Measurements from ENCODE around the gene SNX19. TPM values are rescaled to one million over a fixed set of nuclear protein-coding genes. Genes with fewer than 3 reads are reported as not detected.

Gene SNX19
- total and polyA plus RNA-seq, 2 of the 4 experiments (the other 2 are of a cell fraction): 35.9 to 113 TPM

GRCh38 chr11:130932086-130932712 is 15.9 kb upstream of the SNX19 start:
- Histone ChIP-seq H2BK5ac (ENCODE audit: low read depth, low read length, poor library complexity, severe bottlenecking) (no peak overlapping the region), H3K27ac (ENCODE audit: insufficient read depth, low read length) (no peak overlapping the region), H3K4me2 (ENCODE audit: low read depth, low read length) (no peak overlapping the region), H4K5ac (ENCODE audit: low read depth, low read length) (no peak overlapping the region), H3K56ac (ENCODE audit: extremely low read depth, insufficient read depth, low read length) (no peak overlapping the region), H4K8ac (ENCODE audit: low read depth in 2 of 2, low read length in 2 of 2) (no peak overlapping the region), H3K27me3 (ENCODE audit: control insufficient read depth, insufficient read depth, low read length) (no peaks in the 10 kb centered on the region), H2BK120ac (ENCODE audit: low read depth, low read length) (no peak overlapping the region), H3K9ac (ENCODE audit: low read depth, low read length) (no peak overlapping the region), H3K4me3 (ENCODE audit: insufficient read depth, low read depth, low read length) (no peak overlapping the region), H2BK15ac (ENCODE audit: low read depth, low read length) (no peak overlapping the region), H3K36me3 (ENCODE audit: control insufficient read depth, insufficient read depth, low read length) (no peaks in the 10 kb centered on the region), H4K20me1 (ENCODE audit: insufficient read depth, low read length) (no peaks in the 10 kb centered on the region), H4K91ac (ENCODE audit: insufficient read depth, low read depth, low read length) (no peak overlapping the region), H3K9me3 (ENCODE audit: control insufficient read depth, insufficient read depth, low read length) (no peaks in the 10 kb centered on the region), H3K4ac (ENCODE audit: low read depth, low read length) (no peak overlapping the region), H3K14ac (replicated peaks; ENCODE audit: low read depth, low read length) (no peak overlapping the region), H3K23ac (ENCODE audit: low read depth, low read length) (no peak overlapping the region), H2AK9ac (replicated peaks; ENCODE audit: low read depth, low read length, poor library complexity) (no peak overlapping the region), H2BK20ac (ENCODE audit: low read depth, low read length) (no peak overlapping the region), H3K79me1 (ENCODE audit: low read depth in 1 of 2, low read length in 2 of 2) (no peaks in the 10 kb centered on the region), H3K4me1 (ENCODE audit: control insufficient read depth, insufficient read depth, low read length) (no peaks in the 10 kb centered on the region), H3K18ac (ENCODE audit: low read depth, low read length) (no peak overlapping the region), H2AFZ (replicated peaks; ENCODE audit: low read length, poor library complexity) (no peak overlapping the region), H3K9me1 (ENCODE audit: insufficient read depth, low read length) (no peaks in the 10 kb centered on the region), H2AK5ac (ENCODE audit: low read depth, low read length) (no peak overlapping the region)
- no peak for ATAC-seq (ENCODE audit: low read depth)
- intact Hi-C loops (cut with micrococcal nuclease): no loop called here
- no TSS peak for BruUV-seq (replicated peaks)
- dilution Hi-C loops (cut with HindIII; ENCODE audit: low sequenced_read_pairs, unreplicated experiment): no loop called here
- no peak for DNase-seq
- ChIA-PET CTCF (interaction anchor here (1.1 kb wide), 1 partner anchor 742 kb away, joined by 5 read pairs; no protein-coding TSS in a partner anchor), POLR2A (ENCODE audit: unreplicated experiment) (no interaction called here)
- no peak for TF ChIP-seq CHD1 (IDR thresholded peaks at IDR 0.05; ENCODE audit: low read depth, low read length)
- no peak for TF ChIP-seq USF2 (IDR thresholded peaks at IDR 0.05; ENCODE audit: low read depth, low read length)
- no peak for TF ChIP-seq POLR2A (IDR thresholded peaks at IDR 0.05; ENCODE audit: low read depth, low read length)
- no peak for TF ChIP-seq FOS (IDR thresholded peaks at IDR 0.05; ENCODE audit: low read depth, low read length)
- TF ChIP-seq CTCF (conservative IDR thresholded peaks at IDR 0.05; ENCODE audit: low read depth, low read length): no peak
- TF ChIP-seq MXI1 (IDR thresholded peaks at IDR 0.05; ENCODE audit: borderline replicate concordance, low read depth, low read length): no peak
- TF ChIP-seq ELK1 (IDR thresholded peaks at IDR 0.05; ENCODE audit: borderline replicate concordance, low read depth, low read length): no peak
- TF ChIP-seq RAD21 (IDR thresholded peaks at IDR 0.05; ENCODE audit: low read length): no peak
- TF ChIP-seq BHLHE40 (IDR thresholded peaks at IDR 0.05; ENCODE audit: low read depth, low read length): no peak
- no peak for TF ChIP-seq RFX5 (IDR thresholded peaks at IDR 0.05; ENCODE audit: low read depth, low read length)
- no peak for TF ChIP-seq SMC3 (IDR thresholded peaks at IDR 0.05; ENCODE audit: low read depth, low read length)
- TF ChIP-seq CEBPB (IDR thresholded peaks at IDR 0.05; ENCODE audit: low read depth, low read length): no peak
- TF ChIP-seq MAZ (IDR thresholded peaks at IDR 0.05; ENCODE audit: borderline replicate concordance, low read depth, low read length): no peak
- WGBS, 2 experiments (ENCODE audit: extremely low coverage in 2 of 2, insufficient read length in 1 of 2): no CpG with 5 or more reads among the region's 5 CpGs
- in situ Hi-C loops (cut with MboI; ENCODE audit: low sequenced_read_pairs): no loop called here
